GM23248 (cell line): ENCODE data around the gene SKI.

Source experiments
- EZH2 ChIP-seq: fragments of 200-600 bp; sonication (generic); IDR thresholded peaks from 2 replicates; pipeline ENCODE4 v1.6.1; 2018; ENCODE audit warnings: antibody characterized with exemption, mild to moderate bottlenecking; ENCODE audit not compliant: insufficient read depth, poor library complexity, severe bottlenecking
- EZH2phosphoT487 ChIP-seq: fragments of 200-600 bp; sonication (generic); IDR thresholded peaks from 2 replicates; pipeline ENCODE4 v1.6.1; 2018; ENCODE audit warnings: antibody characterized with exemption, moderate library complexity, mild to moderate bottlenecking, low read depth; ENCODE audit not compliant: insufficient read depth

- TF ChIP-seq EZH2phosphoT487, result no peak
- no peak for TF ChIP-seq EZH2
Observed at GRCh38 chr1:2205191-2205952, 22.7 kb upstream of the SKI start.
